HFFc6 (cell line): Measurements from ENCODE around the gene YIF1A. TPM values are rescaled to one million over a fixed set of nuclear protein-coding genes. Genes with fewer than 3 reads are reported as not detected.

Experiments used
- DNase-seq: peaks from one replicate; pipeline ENCODE4 v3.0.0-alpha.2; 2018
- H3K27ac Mint-ChIP-seq: 2 replicates; pipeline ENCODE4 v1.8.0; 2020; ENCODE audit warnings: mild to moderate bottlenecking, mixed read lengths
- H3K27me3 Mint-ChIP-seq: 2 replicates; pipeline ENCODE4 v1.8.0; 2021; ENCODE audit warnings: mild to moderate bottlenecking, moderate library complexity, mixed read lengths; ENCODE audit not compliant: insufficient read depth
- H3K36me3 Mint-ChIP-seq: 2 replicates; pipeline ENCODE4 v1.8.0; 2021; ENCODE audit warnings: low read depth, mixed read lengths
- H3K4me1 Mint-ChIP-seq: 2 replicates; pipeline ENCODE4 v1.8.0; 2020; ENCODE audit warnings: low read depth, mixed read lengths
- H3K4me3 Mint-ChIP-seq: 2 replicates; pipeline ENCODE4 v1.8.0; 2020; ENCODE audit warnings: mild to moderate bottlenecking, moderate library complexity, mixed read lengths
- H3K9me3 Mint-ChIP-seq: 2 replicates; pipeline ENCODE4 v1.8.0; 2020; ENCODE audit warnings: mild to moderate bottlenecking, mixed read lengths
- total RNA-seq, 6 experiments: library from RNA; stranded (reverse); fragmentation: NEBNext Ultra II Directional; extraction: Animal tissue kit (Norgen Biotek cat#: 25700); gene quantifications; 2 replicates in 1 of 6; 3 replicates in 5 of 6; pipeline ENCODE4 v1.2.3, GENCODE V29; 2021
- TF ChIP-seq, protein P1 (sequence below): fragments of 200-600 bp; sonication (generic); IDR thresholded peaks from 2 replicates; pipeline ENCODE4 v1.5.0; 2021; ENCODE audit warnings: antibody characterized with exemption, mild to moderate bottlenecking

Gene YIF1A
- total RNA-seq, 6 experiments from 2014 or later = 150 to 183 (median 153) TPM

DNA sequence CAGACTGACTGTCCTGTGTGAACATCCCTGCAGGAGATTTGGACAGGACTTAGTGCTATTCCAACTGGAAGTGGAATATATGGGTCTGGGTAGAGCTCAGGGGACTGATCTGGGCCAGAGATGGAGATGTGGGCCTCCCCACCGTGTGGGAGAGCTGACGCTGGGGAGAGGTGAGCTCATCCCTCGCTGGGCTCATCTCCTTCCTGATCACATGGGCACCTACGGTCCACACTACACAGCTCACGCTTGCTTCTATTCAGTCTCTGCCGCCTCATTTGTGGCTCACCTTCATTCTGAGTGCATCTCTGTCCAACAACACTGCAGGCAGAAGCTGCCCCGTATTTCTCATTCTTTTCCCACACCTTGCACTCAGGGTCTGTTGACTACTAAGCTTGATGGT, 37.1 kb downstream of the YIF1A start:
- no peak for DNase-seq
- no peak overlapping the region for H3K27ac Mint-ChIP-seq
- H3K27me3 Mint-ChIP-seq = peaks cover 18% of the 10 kb centered on the region
- H3K4me1 Mint-ChIP-seq = peaks cover 4% of the 10 kb centered on the region
- TF ChIP-seq, protein P1, sequence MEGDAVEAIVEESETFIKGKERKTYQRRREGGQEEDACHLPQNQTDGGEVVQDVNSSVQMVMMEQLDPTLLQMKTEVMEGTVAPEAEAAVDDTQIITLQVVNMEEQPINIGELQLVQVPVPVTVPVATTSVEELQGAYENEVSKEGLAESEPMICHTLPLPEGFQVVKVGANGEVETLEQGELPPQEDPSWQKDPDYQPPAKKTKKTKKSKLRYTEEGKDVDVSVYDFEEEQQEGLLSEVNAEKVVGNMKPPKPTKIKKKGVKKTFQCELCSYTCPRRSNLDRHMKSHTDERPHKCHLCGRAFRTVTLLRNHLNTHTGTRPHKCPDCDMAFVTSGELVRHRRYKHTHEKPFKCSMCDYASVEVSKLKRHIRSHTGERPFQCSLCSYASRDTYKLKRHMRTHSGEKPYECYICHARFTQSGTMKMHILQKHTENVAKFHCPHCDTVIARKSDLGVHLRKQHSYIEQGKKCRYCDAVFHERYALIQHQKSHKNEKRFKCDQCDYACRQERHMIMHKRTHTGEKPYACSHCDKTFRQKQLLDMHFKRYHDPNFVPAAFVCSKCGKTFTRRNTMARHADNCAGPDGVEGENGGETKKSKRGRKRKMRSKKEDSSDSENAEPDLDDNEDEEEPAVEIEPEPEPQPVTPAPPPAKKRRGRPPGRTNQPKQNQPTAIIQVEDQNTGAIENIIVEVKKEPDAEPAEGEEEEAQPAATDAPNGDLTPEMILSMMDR = no peak
- peaks cover 17% of the 10 kb centered on the region for H3K36me3 Mint-ChIP-seq
- no peaks in the 10 kb centered on the region for H3K9me3 Mint-ChIP-seq
- no peak overlapping the region for H3K4me3 Mint-ChIP-seq

DNA sequence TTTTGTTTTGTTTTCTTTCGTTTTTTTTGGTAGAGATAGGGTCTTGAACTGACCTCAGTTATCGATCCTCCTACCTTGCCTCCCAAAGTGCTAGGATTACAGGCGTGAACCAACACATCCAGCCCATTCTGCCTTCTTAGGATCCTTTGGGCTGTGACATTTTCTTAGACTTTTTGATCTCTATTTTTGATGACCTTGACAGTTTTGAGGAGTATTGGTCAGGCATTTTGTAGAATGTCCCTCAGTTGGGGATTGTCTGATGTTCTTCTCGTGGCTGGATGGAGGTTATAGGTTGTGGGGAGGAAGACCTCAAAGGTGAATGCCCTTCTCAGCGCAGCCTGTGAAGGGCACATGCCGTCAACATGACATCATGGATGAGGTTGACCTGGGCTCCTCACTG, 40.0 kb downstream of the YIF1A start:
- peaks cover 11% of the 10 kb centered on the region for H3K27me3 Mint-ChIP-seq
- no peaks in the 10 kb centered on the region for H3K9me3 Mint-ChIP-seq
- H3K4me3 Mint-ChIP-seq = no peak overlapping the region
- peaks cover 17% of the 10 kb centered on the region for H3K36me3 Mint-ChIP-seq
- TF ChIP-seq, protein P1 = no peak
- H3K4me1 Mint-ChIP-seq = no peaks in the 10 kb centered on the region
- H3K27ac Mint-ChIP-seq = no peak overlapping the region
- DNase-seq = no peak

DNA sequence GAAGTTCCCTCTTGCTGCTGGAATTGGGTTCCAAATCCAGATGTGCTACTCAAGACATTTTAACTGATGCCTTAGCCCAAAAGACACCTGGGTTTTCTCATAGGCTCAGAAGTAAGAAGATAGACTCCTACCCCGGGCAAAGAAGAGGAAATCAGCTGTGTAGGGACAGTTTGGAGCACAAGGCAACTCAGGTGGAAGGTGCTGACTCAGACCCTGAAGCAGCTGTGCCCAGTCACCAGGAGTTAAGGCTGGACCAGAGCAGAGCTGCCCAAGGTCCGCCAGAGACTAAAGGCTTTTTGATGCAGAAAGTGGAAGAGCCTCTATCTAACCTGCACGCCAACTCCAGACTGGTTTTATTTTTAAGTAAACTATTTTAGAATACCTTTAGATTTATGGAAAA, 41.1 kb downstream of the YIF1A start:
- H3K36me3 Mint-ChIP-seq = peaks cover 14% of the 10 kb centered on the region
- H3K4me3 Mint-ChIP-seq = no peak overlapping the region
- TF ChIP-seq, protein P1 = no peak
- no peaks in the 10 kb centered on the region for H3K9me3 Mint-ChIP-seq
- H3K27ac Mint-ChIP-seq = no peak overlapping the region
- H3K27me3 Mint-ChIP-seq = peaks cover 7% of the 10 kb centered on the region
- H3K4me1 Mint-ChIP-seq = no peaks in the 10 kb centered on the region
- DNase-seq = no peak

DNA sequence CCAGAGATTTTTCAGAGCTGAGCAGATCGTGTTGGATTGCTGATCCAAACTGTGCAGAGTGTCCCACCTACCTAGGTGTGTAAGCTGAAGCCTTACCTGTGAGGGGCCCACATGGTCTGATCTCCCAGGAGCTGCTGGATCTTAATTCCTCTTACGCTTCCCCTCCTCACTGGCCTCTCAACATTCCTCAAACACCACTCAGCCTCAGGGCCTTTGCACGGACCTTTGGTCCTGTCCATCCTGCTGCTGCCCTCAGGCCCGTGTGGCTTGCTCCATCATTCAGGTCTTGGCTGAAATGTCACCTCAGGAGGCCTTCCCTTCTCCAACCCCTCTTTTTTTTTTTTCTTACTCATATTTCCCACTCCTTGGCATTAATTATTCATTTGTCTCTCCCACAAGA, 41.6 kb downstream of the YIF1A start:
- no peak for DNase-seq
- Mint-ChIP-seq H3K4me1 (no peaks in the 10 kb centered on the region), H3K9me3 (no peaks in the 10 kb centered on the region), H3K4me3 (no peak overlapping the region), H3K36me3 (peaks cover 14% of the 10 kb centered on the region), H3K27ac (no peak overlapping the region), H3K27me3 (peaks cover 5% of the 10 kb centered on the region)
- TF ChIP-seq, protein P1 = no peak

DNA sequence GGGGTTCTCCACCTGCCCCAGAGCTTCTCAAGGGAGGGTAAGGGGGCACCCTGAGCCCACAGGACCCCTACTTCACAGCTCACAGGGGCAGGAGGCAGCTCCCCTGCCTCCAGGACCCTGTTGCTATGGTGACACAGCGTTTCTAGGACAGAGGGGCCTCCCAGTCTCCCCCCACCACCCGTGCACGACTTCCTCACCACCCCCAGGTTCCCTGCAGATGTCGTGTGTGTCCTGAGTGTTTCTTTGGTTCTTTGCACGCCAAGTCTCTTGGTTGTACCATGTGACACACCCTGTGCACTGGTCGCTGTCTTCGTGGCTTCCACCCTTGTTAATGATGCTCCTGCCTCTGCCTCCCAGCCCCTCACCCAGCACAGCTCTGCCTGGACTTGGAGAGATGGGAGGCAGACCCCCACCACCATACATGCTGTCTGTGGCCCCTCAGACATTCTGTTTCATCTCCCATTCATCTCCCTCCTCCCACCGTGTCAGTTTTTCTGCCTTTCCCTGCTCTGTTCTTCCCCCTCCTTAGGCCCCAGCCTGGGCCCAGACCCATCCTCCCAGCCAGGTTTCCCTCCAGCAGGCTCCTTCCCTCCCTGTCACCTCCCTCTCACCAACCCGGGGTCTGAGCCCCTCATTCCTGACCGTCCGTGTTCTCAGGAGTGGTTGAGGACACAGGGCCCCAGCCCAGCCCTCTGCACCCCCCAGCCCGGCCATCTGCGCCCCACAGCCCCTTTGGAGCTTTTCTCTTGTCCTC, 45.0 kb downstream of the YIF1A start:
- TF ChIP-seq, protein P1 = no peak
- H3K27me3 Mint-ChIP-seq = peaks cover 5% of the 10 kb centered on the region
- no peaks in the 10 kb centered on the region for H3K4me1 Mint-ChIP-seq
- H3K4me3 Mint-ChIP-seq = no peak overlapping the region
- peaks cover 5% of the 10 kb centered on the region; the same call in 1 of the 2 replicates for H3K36me3 Mint-ChIP-seq
- no peak for DNase-seq
- H3K27ac Mint-ChIP-seq = no peak overlapping the region; the same call in 1 of the 2 replicates
- H3K9me3 Mint-ChIP-seq = no peaks in the 10 kb centered on the region
